GM12874 (cell line): ENCODE measurements around the gene IRF7.

Experiments
- CTCF ChIP-seq: IDR thresholded peaks from 2 replicates; pipeline ENCODE4 v1.5.1; 2011; ENCODE audit warnings: low read depth, mild to moderate bottlenecking, control low read depth, low read length, moderate library complexity; ENCODE audit not compliant: insufficient read depth

Gene IRF7

GRCh38 chr11:628056-628455 is 12.3 kb upstream of the IRF7 start:
- no peak for TF ChIP-seq CTCF

- TF ChIP-seq CTCF = no peak
These were observed 11.5 kb upstream of the IRF7 start for GRCh38 chr11:627308-627576.

GRCh38 chr11:626475-627307 is 10.9 kb upstream of the IRF7 start, which contains the start of gene SCT:
TSS of gene SCT (minus strand) at chr11:627181. CDS start at chr11:627143, 38 bp downstream.
- TF ChIP-seq CTCF = no peak

GRCh38 chr11:625636-626268 is 10.0 kb upstream of the IRF7 start:
- no peak for TF ChIP-seq CTCF

- TF ChIP-seq CTCF = no peak
These were observed 9.2 kb upstream of the IRF7 start, which contains the start of gene CDHR5 for GRCh38 chr11:624705-625635. TSS of gene CDHR5 (minus strand) at chr11:624955. CDS start at chr11:624902, 53 bp downstream.

GRCh38 chr11:623999-624704 is 8.4 kb upstream of the IRF7 start:
- TF ChIP-seq CTCF = no peak
